HepG2 (cell line): Measurements from ENCODE around the gene RASA2. TPM values are rescaled to one million over a fixed set of nuclear protein-coding genes. Genes with fewer than 3 reads are reported as not detected.

ENCODE experiments used
- ATAC-seq: fragments of 200-7000 bp; cut with Tn5 transposase; 3 replicates; pipeline ENCODE4 v1.9.1; 2020; ENCODE audit warnings: mild to moderate bottlenecking, moderate library complexity
- BruUV-seq: library from RNA; stranded (reverse); fragments of 400-500 nt; replicated peaks from 2 replicates; lab custom pipeline; 2021; lab: Mats Ljungman, UMichigan
- CTCF ChIA-PET: fragments of 300-600 bp; formaldehyde crosslinking; extraction: SDS; loops from one replicate; lab custom pipeline; 2021; ENCODE audit warnings: low total read pairs, inconsistent platforms, low intra/inter-chr PET ratio; lab: Yijun Ruan, JAX
- POLR2A ChIA-PET: fragments of 350-600 bp; sonication (Branson Sonifier 250); formaldehyde crosslinking; loops from one replicate; lab custom pipeline; 2020; ENCODE audit warnings: antibody characterized with exemption, inconsistent platforms; lab: Yijun Ruan, JAX
- DNase-seq: peaks from one replicate; pipeline ENCODE4 v3.0.0-alpha.2; 2015; ENCODE audit warnings: low spot score
- FAIRE-seq: peaks from 3 replicates; lab custom pipeline; 2011; peaks lifted over from hg19 to GRCh38; lab: Jason Lieb, UNC
- H2AFZ ChIP-seq: one replicate; pipeline ENCODE4 v1.6.1; 2011; ENCODE audit warnings: low read length, inconsistent platforms
- H3K27ac ChIP-seq: fragments of 300-600 bp; 3 replicates; pipeline ENCODE4 v1.8.0; 2011; ENCODE audit warnings: mixed run types, mild to moderate bottlenecking, mixed read lengths, low read length, inconsistent platforms; ENCODE audit not compliant: insufficient read depth; ENCODE audit errors: extremely low read length
- H3K27me3 ChIP-seq, 2 experiments: fragments of 200-600 bp in 1 of 2; 2 replicates in 1 of 2; 3 replicates in 1 of 2; pipeline versions ENCODE4 v1.6.0 to v1.8.0; 2011; ENCODE audit warnings: low read length in 2 of 2, mild to moderate bottlenecking in 2 of 2, moderate library complexity in 2 of 2, inconsistent platforms in 1 of 2; ENCODE audit not compliant: insufficient read depth in 2 of 2, control insufficient read depth in 1 of 2
- H3K36me3 ChIP-seq, 2 experiments: fragments of 200-600 bp in 1 of 2; replicated peaks in 1 of 2; 2 replicates in 1 of 2; 3 replicates in 1 of 2; pipeline versions ENCODE4 v1.5.1 to v1.8.0; 2011; ENCODE audit warnings: low read length in 2 of 2, inconsistent platforms in 1 of 2; ENCODE audit not compliant: insufficient read depth in 2 of 2, control insufficient read depth in 1 of 2
- H3K4me1 ChIP-seq: 2 replicates; pipeline ENCODE4 v1.5.1; 2012; ENCODE audit warnings: low read length, inconsistent platforms; ENCODE audit not compliant: insufficient read depth
- H3K4me2 ChIP-seq: 2 replicates; pipeline ENCODE4 v1.6.0; 2011; ENCODE audit warnings: low read depth, low read length, inconsistent platforms
- H3K4me3 ChIP-seq, 3 experiments: fragments of 200-600 bp in 1 of 3; sonication (generic), shearing (Covaris generic) in 1 of 3; replicated peaks in 1 of 3; 2 replicates each; pipeline ENCODE4 v1.5.1; 2011 to 2016; ENCODE audit warnings: low read length in 3 of 3, inconsistent platforms in 2 of 3, low read depth in 2 of 3, mild to moderate bottlenecking in 2 of 3, control low read depth in 1 of 3, mixed read lengths in 1 of 3; ENCODE audit not compliant: insufficient read depth in 1 of 3
- H3K79me2 ChIP-seq: one replicate; pipeline ENCODE4 v1.6.1; 2011; ENCODE audit warnings: low read length, inconsistent platforms; ENCODE audit not compliant: insufficient read depth
- H3K9ac ChIP-seq: 2 replicates; pipeline ENCODE4 v1.6.0; 2011; ENCODE audit warnings: mild to moderate bottlenecking, low read depth, low read length, inconsistent platforms; ENCODE audit not compliant: insufficient read depth
- H3K9me3 ChIP-seq: 2 replicates; pipeline ENCODE4 v1.5.1; 2012; ENCODE audit warnings: mild to moderate bottlenecking, low read length
- H4K20me1 ChIP-seq: 2 replicates; pipeline ENCODE4 v1.6.0; 2011; ENCODE audit warnings: inconsistent platforms, mild to moderate bottlenecking, low read length, moderate library complexity; ENCODE audit not compliant: insufficient read depth
- ETV5 ChIP-seq: IDR thresholded peaks from 2 replicates; pipeline ENCODE4 v1.6.1; 2018; ENCODE audit warnings: missing biosample characterization, missing genetic modification reagents, inconsistent platforms, borderline replicate concordance
- MTA3 ChIP-seq: sonication (generic); formaldehyde crosslinking; IDR thresholded peaks from 2 replicates; pipeline ENCODE4 v1.4.0; 2020; ENCODE audit warnings: missing genetic modification reagents
- PRDM10 ChIP-seq: sonication (generic); formaldehyde crosslinking; IDR thresholded peaks from 2 replicates; pipeline ENCODE4 v1.4.0; 2020; ENCODE audit warnings: low read depth, missing genetic modification reagents
- SNAPC5 ChIP-seq: sonication (generic); formaldehyde crosslinking; IDR thresholded peaks from 2 replicates; pipeline ENCODE4 v1.8.1; 2023; ENCODE audit warnings: mild to moderate bottlenecking, missing genetic modification reagents, borderline replicate concordance
- ZBTB3 ChIP-seq: sonication (generic); formaldehyde crosslinking; IDR thresholded peaks from 2 replicates; pipeline ENCODE4 v1.4.0; 2020; ENCODE audit warnings: low read depth, mild to moderate bottlenecking, moderate library complexity, missing genetic modification reagents, borderline replicate concordance
- ZFP1 ChIP-seq: IDR thresholded peaks from 2 replicates; pipeline ENCODE4 v1.6.1; 2016
- ZKSCAN1 ChIP-seq: fragments of 150-350 bp; IDR thresholded peaks from 2 replicates; pipeline ENCODE4 v1.6.1; 2014; ENCODE audit warnings: low read length
- ZNF180 ChIP-seq: sonication (generic); formaldehyde crosslinking; IDR thresholded peaks from 2 replicates; pipeline ENCODE4 v1.4.0; 2020; ENCODE audit warnings: low read depth, missing genetic modification reagents, borderline replicate concordance
- ZNF235 ChIP-seq: sonication (generic); formaldehyde crosslinking; IDR thresholded peaks from 2 replicates; pipeline ENCODE4 v1.8.1; 2023; ENCODE audit warnings: mild to moderate bottlenecking, missing genetic modification reagents, borderline replicate concordance
- ZNF317 ChIP-seq: sonication (generic); formaldehyde crosslinking; IDR thresholded peaks from 2 replicates; pipeline ENCODE4 v1.5.0; 2020; ENCODE audit warnings: mild to moderate bottlenecking, missing genetic modification reagents
- ZNF326 ChIP-seq: sonication (generic); formaldehyde crosslinking; IDR thresholded peaks from 2 replicates; pipeline ENCODE4 v1.4.0; 2020; ENCODE audit warnings: missing genetic modification reagents, borderline replicate concordance
- ZNF484 ChIP-seq: sonication (generic); formaldehyde crosslinking; IDR thresholded peaks from 2 replicates; pipeline ENCODE4 v1.5.1; 2020; ENCODE audit warnings: mild to moderate bottlenecking, low read depth, missing genetic modification reagents, borderline replicate concordance
- ZSCAN9 ChIP-seq: IDR thresholded peaks from 2 replicates; pipeline ENCODE4 v1.6.1; 2016; ENCODE audit warnings: borderline replicate concordance
- WGBS: methylation state at CpG from one replicate; pipeline ENCODE4 v1.1.6; 2017; ENCODE audit warnings: low lambda C conversion rate; 5-methylcytosine and 5-hydroxymethylcytosine counted together
- in situ Hi-C: cut with HindIII; loops from 2 replicates; pipeline ENCODE4 v1.10.0; 2017; ENCODE audit warnings: low pct_unique_long_range_greater_than_20kb; ENCODE audit not compliant: extremely low pct_ligation_motif_present
- intact Hi-C: fragments of 100-400 bp; cut with micrococcal nuclease; formaldehyde crosslinking; loops from one replicate; pipeline ENCODE4 v1.10.0; 2022; ENCODE audit not compliant: unreplicated experiment
- polyA plus RNA-seq, 8 experiments: library from polyadenylated mRNA; depleted of rRNA in 3 of 8; stranded (reverse) in 7 of 8; unstranded in 1 of 8; fragments of >200 nt; fragmentation: Illumina TruSeq in 4 of 8; extraction: Trizol in 4 of 8; gene quantifications; 2 replicates each; pipeline versions ENCODE4 v1.2.1 to v1.2.3, GENCODE V29; 2011 to 2016; ENCODE audit warnings: low read depth in 4 of 8, missing spikeins in 1 of 8, mixed read lengths in 1 of 8; ENCODE audit not compliant: insufficient read depth in 1 of 8
- total RNA-seq, 5 experiments: library from RNA; depleted of rRNA; stranded (reverse); fragments of >200 nt; fragmentation: Illumina TruSeq; extraction: Trizol; gene quantifications; 2 replicates each; pipeline ENCODE4 v1.2.3, GENCODE V29; 2016; ENCODE audit warnings: low read depth in 1 of 5

The RASA2 gene
- total and polyA plus RNA-seq, 2 of the 13 experiments (the other 11 are each of a cell fraction or from before 2014, with no cell fraction given): 5.4 to 8.5 TPM

- POLR2A ChIA-PET: no interaction called here
- Histone ChIP-seq H3K9me3 (no peaks in the 10 kb centered on the region), H3K9ac (no peak overlapping the region), H3K4me3 (no peak overlapping the region), H3K4me2 (no peak overlapping the region; the same call in 1 of the 2 replicates), H3K4me1 (peaks cover 63% of the 10 kb centered on the region), H3K27me3 (no peaks in the 10 kb centered on the region), H4K20me1 (no peaks in the 10 kb centered on the region), H2AFZ (no peak overlapping the region), H3K36me3 (no peaks in the 10 kb centered on the region), H3K79me2 (peaks cover 21% of the 10 kb centered on the region), H3K27ac (no peak overlapping the region)
- intact Hi-C loops (loop anchor here (10.0 kb wide), 1 partner anchor 390 kb away; the partner anchor contains the start of gene ATP1B3), in situ Hi-C loops (no loop called here)
- 62% methylated on average over 8 of the region's 8 CpGs for WGBS
- CTCF ChIA-PET: no interaction called here
- BruUV-seq: no TSS peak
- FAIRE-seq: no peak
- ATAC-seq: no peak
- DNase-seq: peak; percentile 35
- TF ChIP-seq ZKSCAN1 (0 out of 2 replicates have a peak, but pooled peaks have one; percentile 42), ZFP1 (CRISPR knock-in tag) (no peak)
These were observed 2.0 kb upstream of the RASA2 start for GRCh38 chr3:141484701-141485287.

DNA sequence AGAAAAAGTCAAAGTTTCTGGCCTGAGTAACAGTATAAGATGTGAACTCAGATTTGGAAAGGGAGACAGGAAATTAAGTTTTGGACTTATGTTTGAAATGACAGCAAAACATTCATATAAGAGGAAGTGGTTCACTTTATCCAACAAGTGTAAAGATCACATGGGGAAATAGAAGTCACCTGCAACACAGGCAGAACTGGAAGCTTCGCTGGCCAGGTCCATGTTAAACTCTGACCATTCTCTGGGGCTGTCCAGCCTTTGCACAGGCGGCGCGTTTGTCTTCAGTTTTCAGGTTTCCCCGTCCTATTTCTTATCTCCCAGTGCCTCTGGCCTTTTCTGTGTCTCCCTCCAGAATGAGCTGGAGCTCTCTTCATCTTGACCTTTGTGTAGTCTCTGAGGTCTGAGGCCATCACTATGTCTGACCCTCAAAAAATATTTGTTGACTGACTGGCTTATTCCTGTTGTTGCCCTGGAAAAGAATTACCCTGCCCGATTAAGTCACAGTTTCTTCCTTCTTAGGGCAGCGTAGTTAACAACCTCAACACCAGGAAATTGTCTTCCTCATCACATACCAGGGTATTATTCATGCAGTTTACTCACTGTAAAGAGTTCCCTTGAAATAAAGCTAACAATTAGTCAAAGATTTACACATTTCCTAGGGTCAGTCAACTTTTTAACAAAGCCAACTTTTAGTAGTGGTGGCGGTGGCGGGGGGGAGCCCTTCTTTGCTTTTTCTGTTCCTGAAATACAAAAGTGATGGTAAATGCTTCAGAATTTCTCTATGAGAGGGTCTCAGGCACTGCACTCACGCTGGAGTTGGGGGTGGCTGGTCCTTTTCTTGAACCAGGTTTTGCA is 959 bp upstream of the RASA2 start:
- FAIRE-seq: peak; percentile 18
- peak; percentile 4; the same call in 1 of the 3 replicates for ATAC-seq
- peak overlapping the region; percentile 85 for H2AFZ ChIP-seq
- H3K9me3 ChIP-seq: no peaks in the 10 kb centered on the region
- ChIA-PET CTCF (no interaction called here), POLR2A (no interaction called here)
- no peaks in the 10 kb centered on the region for H3K27me3 ChIP-seq
- peak overlapping the region; percentile 55 for H3K9ac ChIP-seq
- in situ Hi-C loops (no loop called here), intact Hi-C loops (loop anchor here (10.0 kb wide), 1 partner anchor 389 kb away; the partner anchor contains the start of gene ATP1B3)
- H3K36me3 ChIP-seq: no peaks in the 10 kb centered on the region
- TSS peak; percentile 79 for BruUV-seq
- 2% methylated on average over 10 of the region's 10 CpGs for WGBS
- peak overlapping the region; percentile 71 to 88 (median 86) for H3K4me3 ChIP-seq
- no peaks in the 10 kb centered on the region for H4K20me1 ChIP-seq
- peak overlapping the region; percentile 25 for H3K27ac ChIP-seq
- peaks cover 32% of the 10 kb centered on the region for H3K79me2 ChIP-seq
- H3K4me1 ChIP-seq: peaks cover 64% of the 10 kb centered on the region
- peak overlapping the region; percentile 93 for H3K4me2 ChIP-seq
- peak; percentile 25 for DNase-seq
- TF ChIP-seq ZNF484 (CRISPR knock-in tag) (no peak), MTA3 (CRISPR knock-in tag) (no peak), ZNF235 (CRISPR knock-in tag) (no peak), SNAPC5 (no peak), ETV5 (CRISPR knock-in tag) (no peak), ZNF317 (CRISPR knock-in tag) (no peak), ZBTB3 (no peak), ZNF180 (no peak), PRDM10 (CRISPR knock-in tag) (0 out of 2 replicates have a peak, but pooled peaks have one; percentile 8), ZNF326 (CRISPR knock-in tag) (no peak), ZSCAN9 (CRISPR knock-in tag) (no peak)
